Measurements from ENCODE around the gene EIF3B. TPM values are rescaled to one million over a fixed set of nuclear protein-coding genes. Genes with fewer than 3 reads are reported as not detected.
"Not testable (repeated sequence)": the region's sequence is repeated elsewhere in the genome, so short reads cannot be mapped to it uniquely, and the experiment has no call there.

The EIF3B gene
- total and polyA plus RNA-seq, 3 donors from 2014 or later = 165 to 263 (median 237) TPM

- TF ChIP-seq CTCF (IDR thresholded peaks at IDR 0.05) = no peak
- no peak for TF ChIP-seq POLR2A (IDR thresholded peaks at IDR 0.05)
- Histone ChIP-seq H3K27me3 (no peaks in the 10 kb centered on the region), H3K27ac (peak overlapping the region; percentile 28 to 81), H3K4me3 (no peak overlapping the region), H3K9me3 (no peaks in the 10 kb centered on the region), H3K4me1 (peaks cover 27% of the 10 kb centered on the region), H3K36me3 (ENCODE audit: low read depth, missing control alignments) (no peaks in the 10 kb centered on the region)
- intact Hi-C loops (cut with DNase I; ENCODE audit: low total_unique reads) = no loop called here
- peak; percentile 46 for DNase-seq
- WGBS, 2 donors = 69 to 75% methylated on average over 18 to 20 of the region's 20 CpGs
These were observed 44.7 kb upstream of the EIF3B start for GRCh38 chr7:2309889-2310331.

- H3K9me3 ChIP-seq = no peaks in the 10 kb centered on the region
- TF ChIP-seq POLR2A (IDR thresholded peaks at IDR 0.05) (no peak), CTCF (IDR thresholded peaks at IDR 0.05) (no peak)
- peak overlapping the region; percentile 81 to 83 for H3K27ac ChIP-seq
- H3K4me3 ChIP-seq = no peak overlapping the region
- H3K4me1 ChIP-seq = peaks cover 22% of the 10 kb centered on the region
- intact Hi-C loops (cut with DNase I; ENCODE audit: low total_unique reads) = no loop called here
- no peaks in the 10 kb centered on the region for H3K36me3 ChIP-seq (ENCODE audit: low read depth, missing control alignments)
- peak; percentile 50 for DNase-seq
- no peaks in the 10 kb centered on the region for H3K27me3 ChIP-seq
- WGBS, 2 donors = 57 to 65% methylated on average over 17 of the region's 17 CpGs
These were observed 42.2 kb upstream of the EIF3B start for GRCh38 chr7:2312267-2312929.

- intact Hi-C loops (cut with DNase I; ENCODE audit: low total_unique reads) = no loop called here
- DNase-seq = no peak
These were observed 41.0 kb upstream of the EIF3B start for GRCh38 chr7:2313450-2314208.

GRCh38 chr7:2314209-2314955 lies 40.2 kb upstream of the EIF3B start, which contains the start of gene SNX8:
Gene SNX8, minus strand, starts transcription at chr7:2314441. Its CDS starts 20 bp downstream, at chr7:2314421.
- no peaks in the 10 kb centered on the region for H3K9me3 ChIP-seq
- no peak for TF ChIP-seq POLR2A (IDR thresholded peaks at IDR 0.05)
- no peak for TF ChIP-seq CTCF (IDR thresholded peaks at IDR 0.05)
- peaks cover 22% of the 10 kb centered on the region for H3K4me1 ChIP-seq
- H3K4me3 ChIP-seq = peak within 1 kb of the TSS; percentile 73 to 94
- intact Hi-C loops (cut with DNase I; ENCODE audit: low total_unique reads) = no loop called here
- 2% methylated on average over 24 to 36 of the region's 78 CpGs for WGBS, 2 donors
- peak within 1 kb of the TSS; percentile 81 to 83 for H3K27ac ChIP-seq
- H3K27me3 ChIP-seq = no peaks in the 10 kb centered on the region
- DNase-seq = peak; percentile 94
- no peaks in the 10 kb centered on the region for H3K36me3 ChIP-seq (ENCODE audit: low read depth, missing control alignments)

More at GRCh38 chr7:2313450-2314208, 41.0 kb upstream of the EIF3B start:
- Histone ChIP-seq H3K36me3 (ENCODE audit: low read depth, missing control alignments) (no peaks in the 10 kb centered on the region), H3K4me1 (peaks cover 22% of the 10 kb centered on the region), H3K27ac (peak overlapping the region; percentile 81 to 83), H3K27me3 (no peaks in the 10 kb centered on the region), H3K4me3 (peak overlapping the region; percentile 73 to 94), H3K9me3 (no peaks in the 10 kb centered on the region)
- 19 to 34% methylated on average over 21 to 42 of the region's 42 CpGs for WGBS, 2 donors
- TF ChIP-seq CTCF (IDR thresholded peaks at IDR 0.05) = no peak
- no peak for TF ChIP-seq POLR2A (IDR thresholded peaks at IDR 0.05)

GRCh38 chr7:2314956-2315530 lies 39.6 kb upstream of the EIF3B start:
- intact Hi-C loops (cut with DNase I; ENCODE audit: low total_unique reads); DNase-seq; H3K27ac ChIP-seq; H3K36me3 ChIP-seq (ENCODE audit: low read depth, missing control alignments); H3K9me3 ChIP-seq; H3K27me3 ChIP-seq: not testable (repeated sequence)
- Histone ChIP-seq H3K4me1 (peaks cover 22% of the 10 kb centered on the region), H3K4me3 (peak overlapping the region in 1 of 2 donors; percentile 94)
- 51 to 59% methylated on average over 3 of the region's 3 CpGs for WGBS, 2 donors

All from testis (tissue), 3 donors.